Psoas muscle (tissue), 8 donors: ENCODE results near the gene CELF4. TPM values are rescaled to one million over a fixed set of nuclear protein-coding genes. Genes with fewer than 3 reads are reported as not detected.

Experiments
- ATAC-seq, 4 donors: fragments of 200-7000 bp; cut with Tn5 transposase; one replicate each; pipeline ENCODE4 v1.9.1; 2020; ENCODE audit warnings: moderate library complexity in 3 of 4, mild to moderate bottlenecking in 2 of 4
- DNase-seq, 2 donors: peaks; one replicate each; pipeline ENCODE4 v3.0.0-alpha.2; 2020
- H3K27ac ChIP-seq: fragments of 200-600 bp; one replicate; pipeline ENCODE4 v1.8.0; 2022
- H3K27me3 ChIP-seq, 3 donors: fragments of 200-600 bp in 1 of 3; one replicate each; pipeline versions ENCODE4 v1.6.1 to v1.8.0; 2013 to 2022; ENCODE audit warnings: low read length in 2 of 3, mild to moderate bottlenecking in 2 of 3, moderate library complexity in 1 of 3; ENCODE audit not compliant: insufficient read depth in 3 of 3
- H3K36me3 ChIP-seq, 2 donors: fragments of 200-600 bp in 1 of 2; one replicate each; pipeline versions ENCODE4 v1.6.1 to v1.8.0; 2013 to 2022; ENCODE audit warnings: low read depth in 1 of 2, mild to moderate bottlenecking in 1 of 2, moderate library complexity in 1 of 2; ENCODE audit not compliant: insufficient read depth in 1 of 2
- H3K4me1 ChIP-seq: fragments of 200-600 bp; one replicate; pipeline ENCODE4 v1.8.0; 2022
- H3K4me3 ChIP-seq: fragments of 200-600 bp; one replicate; pipeline ENCODE4 v1.8.0; 2022; ENCODE audit warnings: mild to moderate bottlenecking
- H3K9me3 ChIP-seq: fragments of 200-600 bp; one replicate; pipeline ENCODE4 v1.8.0; 2022
- CTCF ChIP-seq: fragments of 200-600 bp; IDR thresholded peaks from one replicate; pipeline ENCODE4 v1.8.0; 2022; ENCODE audit warnings: antibody characterized with exemption
- WGBS, 3 donors: extraction: QIAGEN DNeasy Blood & Tissue Kit; methylation state at CpG; one replicate each; pipeline versions ENCODE4 v1.1.6 to v1.1.7; 2013; 5-methylcytosine and 5-hydroxymethylcytosine counted together
- intact Hi-C, 2 donors: fragments of 100-400 bp; cut with DNase I; formaldehyde crosslinking; loops; one replicate each; pipeline versions ENCODE4 v1.11.0 to v1.14.2; 2022
- polyA plus RNA-seq, 3 donors: library from polyadenylated mRNA; stranded (reverse); fragments of 200-250 nt; gene quantifications; one replicate each; pipeline ENCODE4 v1.2.3, GENCODE V29; 2013
- total RNA-seq, 4 donors: library from RNA; stranded (reverse); fragmentation: NEBNext Ultra II Directional in 2 of 4; extraction: Animal tissue kit (Norgen Biotek cat#: 25700) in 2 of 4; gene quantifications; one replicate each; pipeline versions ENCODE4 v1.2.1 to v1.2.4, GENCODE V29; 2021 to 2023
- donor health status: healthy with polysubstance abuse.
- donor health status: DM: no; HTN: no; CAD: no; lungs with moderate emphysema.
- donor health status: Bipolar disorder and iron deficiency.
- donor health status: healthy.
- donor health status: DM: yes; HTN: yes; CAD: no.
- donor health status: DM: no; HTN: no; CAD: no.
- donor health status: DM: no; HTN: no; CAD: no.
- donor health status: DM: yes; HTN: yes; CAD: no.

Gene CELF4
- total and polyA plus RNA-seq, 7 donors, result 0.17 to 0.28 (median 0.17) TPM; not detected in 3

- ATAC-seq (no peak), DNase-seq (no peak)
- H3K27me3 ChIP-seq, result peaks cover 0 to 7% (median 6%) of the 10 kb centered on the region in 3 donors
- H3K4me1 ChIP-seq, result no peaks in the 10 kb centered on the region
- no peak overlapping the region for H3K27ac ChIP-seq
- no peaks in the 10 kb centered on the region for H3K36me3 ChIP-seq
- H3K9me3 ChIP-seq, result no peaks in the 10 kb centered on the region
- TF ChIP-seq CTCF, result no peak
- WGBS, 3 donors, result 17 to 26% (median 24%) methylated on average over 12 of the region's 12 CpGs
- intact Hi-C loops, result loop anchor here in 1 of 2 donors (10.0 kb wide), 1 partner anchor 64 kb away; no protein-coding TSS in a partner anchor
- H3K4me3 ChIP-seq, result no peak overlapping the region
These were observed 115.0 kb downstream of the CELF4 start for GRCh38 chr18:37450434-37451132.

GRCh38 chr18:37449618-37450017, 116.0 kb downstream of the CELF4 start:
- ATAC-seq (no peak), DNase-seq (no peak)
- Histone ChIP-seq H3K36me3 (no peaks in the 10 kb centered on the region), H3K9me3 (no peaks in the 10 kb centered on the region), H3K4me3 (no peak overlapping the region), H3K27me3 (peaks cover 0 to 17% (median 11%) of the 10 kb centered on the region in 3 donors), H3K4me1 (no peaks in the 10 kb centered on the region), H3K27ac (no peak overlapping the region)
- no peak for TF ChIP-seq CTCF
- WGBS, 3 donors, result 63 to 89% (median 84%) methylated on average over 2 of the region's 2 CpGs
- intact Hi-C loops, result loop anchor here (5.0 to 10.0 kb wide), 2 partner anchors 65 to 88 kb away; no protein-coding TSS in a partner anchor

- no peaks in the 10 kb centered on the region for H3K36me3 ChIP-seq
- ATAC-seq (no peak), DNase-seq (no peak)
- no peaks in the 10 kb centered on the region for H3K9me3 ChIP-seq
- peaks cover 0 to 20% (median 12%) of the 10 kb centered on the region in 3 donors for H3K27me3 ChIP-seq
- H3K27ac ChIP-seq, result no peak overlapping the region
- H3K4me3 ChIP-seq, result no peak overlapping the region
- intact Hi-C loops, result loop anchor here in 1 of 2 donors (5.0 kb wide), 1 partner anchor 88 kb away; no protein-coding TSS in a partner anchor
- 78 to 85% (median 79%) methylated on average over 4 of the region's 4 CpGs for WGBS, 3 donors
- TF ChIP-seq CTCF, result no peak
- no peaks in the 10 kb centered on the region for H3K4me1 ChIP-seq
These were observed 116.7 kb downstream of the CELF4 start for GRCh38 chr18:37448946-37449345.

GRCh38 chr18:37447962-37448888, 117.4 kb downstream of the CELF4 start:
- no peak overlapping the region for H3K27ac ChIP-seq
- H3K27me3 ChIP-seq, result peaks cover 0 to 25% (median 12%) of the 10 kb centered on the region in 3 donors
- DNase-seq (no peak), ATAC-seq (no peak)
- H3K4me3 ChIP-seq, result no peak overlapping the region
- no peaks in the 10 kb centered on the region for H3K36me3 ChIP-seq
- intact Hi-C loops, result loop anchor here in 1 of 2 donors (5.0 kb wide), 1 partner anchor 89 kb away; no protein-coding TSS in a partner anchor
- 67 to 69% (median 68%) methylated on average over 22 of the region's 22 CpGs for WGBS, 3 donors
- no peaks in the 10 kb centered on the region for H3K4me1 ChIP-seq
- H3K9me3 ChIP-seq, result no peaks in the 10 kb centered on the region
- no peak for TF ChIP-seq CTCF
